Measurements from ENCODE around the gene SIVA1.
"Not testable (repeated sequence)": the region's sequence is repeated elsewhere in the genome, so short reads cannot be mapped to it uniquely, and the experiment has no call there.

SIVA1 gene

GRCh38 chr14:104735830-104736642, 16.9 kb upstream of the SIVA1 start:
- DNase-seq, result peak; percentile 28

DNA sequence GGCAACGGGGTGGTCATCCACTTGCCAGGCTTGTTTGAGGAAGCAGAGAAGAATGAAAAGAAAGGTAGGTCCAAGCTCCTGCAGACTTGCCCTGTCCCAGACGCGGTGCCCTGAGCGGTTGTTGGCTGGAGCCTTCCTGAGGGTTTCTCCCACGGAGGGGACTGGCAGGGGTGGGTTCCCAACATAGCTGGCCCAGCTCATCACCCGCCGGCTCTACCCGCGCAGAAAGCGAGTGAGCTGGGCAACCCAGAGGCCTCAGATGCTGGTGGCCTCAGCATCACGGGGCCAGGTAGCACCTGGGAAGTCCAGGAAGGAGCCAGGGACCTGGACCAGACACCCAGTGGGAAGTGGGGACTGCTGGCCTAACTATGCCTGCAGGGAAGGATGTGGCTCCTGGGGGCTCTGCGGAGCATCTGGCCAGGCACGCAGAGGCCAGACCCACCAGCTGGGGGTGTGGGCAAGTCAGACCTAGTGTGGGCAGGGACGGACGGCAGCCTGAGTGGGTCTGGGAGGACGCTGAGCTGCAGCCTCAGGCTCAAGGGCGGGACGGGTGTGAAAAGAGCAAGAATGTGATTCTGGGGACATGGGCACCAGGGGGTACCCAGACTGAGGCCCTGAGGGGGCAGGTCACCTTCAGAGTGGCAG, 14.4 kb upstream of the SIVA1 start:
- no peak for DNase-seq

DNA sequence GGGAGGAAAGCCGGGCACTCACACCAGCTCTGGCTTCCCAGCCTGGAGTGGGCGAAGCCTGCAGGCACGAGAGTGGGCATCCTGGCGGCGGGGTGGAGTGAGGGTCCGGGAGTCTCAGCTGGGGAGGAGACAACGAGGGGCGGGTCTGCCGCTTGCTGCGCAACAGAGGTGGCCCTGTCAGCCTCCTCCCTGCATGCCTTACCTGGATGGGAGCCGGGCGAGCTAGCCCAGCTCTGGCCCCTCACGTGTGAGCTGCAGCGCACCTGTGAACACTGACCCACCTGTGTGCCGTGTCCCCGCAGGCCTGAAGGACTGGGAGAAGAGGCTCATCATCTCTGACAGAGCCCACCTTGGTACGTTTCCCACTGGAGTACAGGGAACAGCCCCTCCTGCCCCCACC, 13.9 kb upstream of the SIVA1 start:
- no peak for DNase-seq

GRCh38 chr14:104739546-104740516, 13.1 kb upstream of the SIVA1 start:
- DNase-seq, result peak; percentile 64

GRCh38 chr14:104741108-104741802, 11.7 kb upstream of the SIVA1 start:
- DNase-seq, result no peak

DNA sequence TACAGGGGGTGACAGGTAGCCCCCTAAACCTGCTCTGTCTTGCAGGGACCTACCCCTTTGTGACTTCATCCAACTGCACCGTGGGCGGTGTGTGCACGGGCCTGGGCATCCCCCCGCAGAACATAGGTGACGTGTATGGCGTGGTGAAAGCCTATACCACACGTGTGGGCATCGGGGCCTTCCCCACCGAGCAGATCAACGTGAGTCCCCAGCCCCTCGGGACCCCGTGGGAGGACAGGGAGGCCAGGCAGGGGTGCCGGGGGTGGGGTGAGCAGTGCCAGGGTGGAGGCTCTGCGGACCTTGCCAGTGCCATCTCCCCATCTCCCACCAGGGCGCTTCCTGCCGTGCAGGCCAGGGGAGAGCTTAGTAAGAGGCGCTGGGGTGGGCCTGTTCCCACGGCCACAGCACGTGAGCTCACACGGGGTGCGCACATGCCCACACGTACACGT, 11.1 kb upstream of the SIVA1 start:
- DNase-seq, result no peak

DNA sequence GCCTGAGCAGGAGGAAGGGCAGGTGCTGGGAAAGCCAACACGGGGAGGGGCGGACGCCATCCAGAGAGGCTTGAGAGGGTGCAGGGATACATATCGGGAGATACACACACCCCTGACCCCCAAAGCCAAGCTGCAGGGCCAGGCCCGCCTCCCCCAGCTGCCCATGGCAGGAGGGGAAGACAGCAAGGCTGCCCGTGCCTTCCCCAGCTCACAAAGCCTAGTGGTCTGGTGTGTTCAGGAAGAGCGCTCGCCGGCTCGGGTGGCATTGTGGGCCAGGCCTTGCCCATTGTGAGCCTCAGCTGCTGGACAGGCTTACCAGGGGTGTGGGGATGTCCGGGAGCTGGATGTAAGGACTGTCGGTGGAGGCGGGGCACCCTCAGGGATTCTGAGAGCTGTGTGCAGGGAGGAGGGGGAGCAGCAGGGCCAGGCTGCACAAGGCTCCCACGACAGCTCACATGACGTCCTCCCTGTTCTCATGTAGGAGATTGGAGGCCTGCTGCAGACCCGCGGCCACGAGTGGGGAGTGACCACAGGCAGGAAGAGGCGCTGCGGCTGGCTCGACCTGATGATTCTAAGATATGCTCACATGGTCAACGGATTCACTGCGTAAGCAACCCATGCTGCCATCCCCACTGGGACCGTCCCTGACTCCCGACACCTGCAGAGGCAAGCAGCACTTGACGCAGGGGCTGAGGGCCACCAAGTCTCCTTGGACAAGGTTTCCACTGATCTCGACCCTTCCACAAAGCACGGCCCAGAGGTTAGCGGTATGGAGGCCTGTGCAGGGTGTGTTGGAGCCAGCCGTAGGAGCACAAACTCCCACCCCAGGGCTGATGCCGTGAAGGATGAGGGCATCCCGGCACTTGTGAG, 10.1 kb upstream of the SIVA1 start:
- DNase-seq, result no peak

DNA sequence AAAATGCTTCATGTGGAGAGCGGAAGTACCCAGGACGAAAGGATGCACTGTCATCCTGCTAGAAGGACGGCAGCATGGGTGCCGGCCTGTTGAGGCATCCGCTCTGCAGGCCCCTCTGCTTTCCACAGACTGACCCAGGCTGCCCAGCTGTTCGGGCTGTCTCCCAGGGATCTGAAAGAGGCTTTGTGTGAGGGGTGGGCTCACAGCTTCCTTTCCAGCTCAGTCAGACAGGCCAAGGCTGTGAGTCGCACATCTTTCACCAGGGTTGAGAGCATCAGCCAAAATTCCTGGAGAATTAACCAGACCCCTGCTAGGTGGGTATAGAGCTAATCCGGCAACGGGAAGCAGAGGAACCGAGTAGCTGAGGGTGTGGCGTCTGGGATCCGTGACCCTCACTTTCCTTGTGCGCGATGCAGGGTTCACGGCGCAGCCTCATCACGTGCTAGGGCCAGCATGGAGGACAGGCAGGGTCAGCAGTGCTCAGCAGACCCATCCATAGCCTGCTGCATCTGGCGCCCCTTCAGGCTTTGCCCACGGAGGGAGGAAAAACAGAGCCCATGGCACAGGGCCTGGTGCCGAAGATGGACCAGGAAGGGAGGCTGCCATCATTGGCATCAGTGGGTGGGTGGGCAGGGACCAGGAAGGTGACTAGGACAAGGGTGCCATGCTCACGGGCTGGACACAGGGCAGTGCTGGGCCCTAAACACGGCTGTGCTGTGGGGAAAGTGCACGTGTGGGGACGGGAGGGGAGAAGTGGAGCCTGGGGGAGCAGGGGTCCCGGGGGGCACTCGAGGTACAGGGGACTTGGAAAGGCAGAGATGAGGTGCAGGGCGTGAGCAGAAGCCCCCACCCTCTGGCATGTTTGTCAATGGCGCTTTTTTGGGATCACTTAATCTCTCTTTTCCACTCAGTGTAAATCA, 9.2 kb upstream of the SIVA1 start:
- DNase-seq, result no peak

GRCh38 chr14:104744484-104744883, 8.5 kb upstream of the SIVA1 start:
- DNase-seq, result no peak

GRCh38 chr14:104745431-104745830, 7.5 kb upstream of the SIVA1 start:
- no peak for DNase-seq

DNA sequence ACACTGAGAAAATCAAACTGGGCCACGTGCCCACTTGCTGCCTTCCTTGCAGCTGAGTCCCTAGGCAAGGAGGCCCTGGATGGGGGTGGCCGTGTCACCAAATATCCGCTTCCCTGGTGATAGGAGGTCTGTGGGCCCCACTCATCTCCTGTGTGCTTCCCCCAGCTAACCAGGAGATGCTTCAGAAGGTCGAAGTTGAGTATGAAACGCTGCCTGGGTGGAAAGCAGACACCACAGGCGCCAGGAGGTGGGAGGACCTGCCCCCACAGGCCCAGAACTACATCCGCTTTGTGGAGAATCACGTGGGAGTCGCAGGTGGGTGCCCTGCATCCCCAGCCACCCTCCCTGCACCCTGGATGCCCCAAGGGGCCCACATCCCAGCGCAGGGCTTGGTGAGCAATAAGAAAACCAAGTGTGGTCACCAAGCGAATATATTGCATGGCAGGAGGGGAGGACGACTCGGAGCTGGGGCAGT, 6.8 kb upstream of the SIVA1 start:
- DNase-seq, result no peak

DNA sequence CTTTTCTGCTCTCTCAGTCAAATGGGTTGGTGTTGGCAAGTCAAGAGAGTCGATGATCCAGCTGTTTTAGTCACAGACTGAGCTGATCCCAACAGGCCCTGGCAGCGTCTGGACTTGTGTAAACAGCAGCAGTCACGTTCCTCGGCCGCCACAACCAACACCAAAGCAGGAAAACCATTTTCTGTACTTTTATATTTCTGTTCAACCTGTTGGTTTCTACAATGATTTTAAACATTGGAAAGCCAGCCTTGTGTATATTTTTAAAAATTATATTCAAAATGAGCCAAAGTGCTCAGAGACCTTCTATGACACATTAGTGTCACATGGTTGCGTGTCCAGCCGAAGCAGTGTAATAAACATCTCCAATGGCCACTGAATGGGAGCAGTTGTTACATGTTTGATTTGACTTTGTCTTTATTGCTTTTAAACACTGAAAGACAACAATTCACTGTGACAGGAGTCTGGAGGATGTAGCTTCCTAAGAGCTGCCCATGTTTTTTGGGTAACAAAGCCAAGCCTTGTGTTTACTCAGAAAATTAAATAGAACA, 5.9 kb upstream of the SIVA1 start:
- DNase-seq, result no peak

- no peak for DNase-seq
Measured at GRCh38 chr14:104747876-104748275, 5.1 kb upstream of the SIVA1 start.

DNA sequence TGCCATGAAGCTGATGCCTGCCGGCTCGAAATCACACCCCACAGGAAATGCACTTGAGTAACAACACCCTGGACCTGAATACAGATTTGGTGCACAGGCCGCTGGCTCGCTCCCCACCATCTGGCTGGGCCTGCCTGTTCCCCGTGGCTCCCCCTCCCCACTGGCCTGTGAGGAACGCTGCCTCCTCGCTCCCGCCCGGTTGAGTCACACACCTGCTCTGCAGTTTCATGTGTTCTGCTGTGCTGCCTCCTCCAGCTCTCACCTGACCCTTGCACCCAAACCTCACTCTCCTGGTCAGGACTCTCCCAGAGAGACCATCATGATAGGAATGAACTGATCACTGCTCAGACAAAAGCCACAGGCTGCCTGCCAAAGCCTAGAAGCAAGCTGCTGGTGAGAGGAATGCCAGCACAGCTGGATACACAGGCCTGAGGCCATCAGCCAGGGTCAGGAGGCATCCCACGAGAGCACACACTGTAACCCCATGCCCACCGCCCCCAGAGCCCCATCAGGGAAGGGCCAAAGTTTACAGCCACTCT, 3.8 kb upstream of the SIVA1 start:
- peak; percentile 17 for DNase-seq

- no peak for DNase-seq
Measured at GRCh38 chr14:104750056-104750752, 2.7 kb upstream of the SIVA1 start.

DNA sequence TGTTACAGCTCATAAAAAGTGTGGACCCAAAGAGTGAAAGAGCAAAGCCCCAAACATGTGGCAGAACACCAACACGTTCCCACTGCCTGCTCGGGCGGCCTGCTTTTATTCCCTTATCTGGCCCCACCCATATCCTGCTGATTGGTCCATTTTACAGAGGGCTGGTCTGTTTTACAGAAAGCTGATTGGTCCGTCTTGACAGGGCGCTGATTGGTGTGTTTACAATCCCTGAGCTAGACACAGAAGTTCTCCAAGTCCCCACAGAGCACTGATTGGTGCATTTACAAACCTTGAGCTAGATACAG, 2.2 kb upstream of the SIVA1 start:
- not testable (repeated sequence) for DNase-seq

DNA sequence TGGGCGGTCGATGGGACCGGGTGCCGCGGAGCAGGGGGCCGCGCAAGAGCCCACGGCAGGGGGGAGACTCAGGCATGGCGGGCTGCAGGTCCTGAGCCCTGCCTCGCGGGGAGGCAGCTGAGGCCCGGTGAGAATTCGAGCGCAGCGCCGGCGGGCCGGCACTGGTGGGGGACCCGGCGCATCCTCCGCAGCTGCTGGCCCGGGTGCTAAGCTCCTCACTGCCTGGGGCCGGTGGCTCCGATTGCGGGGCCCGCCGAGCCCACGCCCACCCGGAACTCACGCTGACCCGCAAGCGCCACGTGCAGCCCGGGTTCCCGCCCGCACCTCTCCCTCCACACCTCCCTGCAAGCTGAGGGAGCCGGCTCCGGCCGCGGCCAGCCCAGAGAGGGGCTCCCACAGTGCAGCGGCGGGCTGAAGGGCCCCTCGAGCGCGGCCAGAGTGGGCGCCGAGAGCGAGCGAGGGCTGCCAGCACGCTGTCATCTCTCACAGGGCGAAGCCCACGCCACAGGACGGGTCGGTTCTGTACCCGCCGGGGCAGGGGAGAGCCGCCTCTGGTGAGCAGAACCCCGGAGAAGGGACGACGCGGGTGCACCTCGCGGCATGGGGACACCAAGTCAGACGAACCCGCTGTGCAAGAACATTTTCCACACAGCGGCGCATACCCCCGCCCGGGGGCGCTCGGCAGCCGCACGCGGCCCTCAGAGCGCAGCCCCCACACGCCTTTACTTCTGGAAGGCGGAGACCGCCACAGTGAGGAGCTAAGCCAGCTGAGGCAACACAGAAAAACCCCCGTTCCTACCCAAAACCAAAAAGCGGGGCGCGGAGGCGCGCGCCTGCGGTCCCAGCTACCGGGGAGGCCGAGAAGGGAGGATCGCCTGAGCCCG, 1.2 kb upstream of the SIVA1 start:
- DNase-seq, result no peak

DNA sequence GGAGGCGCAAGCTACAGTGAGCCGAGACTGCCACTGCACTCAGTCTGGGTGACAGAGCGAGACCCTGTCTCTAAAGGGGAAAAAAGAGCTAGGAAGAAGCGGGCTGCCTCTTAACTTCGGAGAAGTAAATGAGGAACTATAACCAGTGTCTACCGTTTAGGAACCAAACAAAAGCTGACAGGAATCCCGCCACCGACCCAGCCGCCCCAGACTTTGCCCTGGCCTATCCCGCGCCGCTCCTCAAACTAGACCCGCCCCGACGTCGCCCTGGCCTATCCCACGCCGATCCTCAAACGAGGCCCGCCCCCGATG, 568 bp upstream of the SIVA1 start:
- no peak for DNase-seq

All from DMS53 (cell line).